ENCODE results near the gene C4orf50. TPM values are rescaled to one million over a fixed set of nuclear protein-coding genes. Genes with fewer than 3 reads are reported as not detected.

Gene C4orf50
- total RNA-seq, 1 experiment from 2014 or later: 0.17 TPM

GRCh38 chr4:5922556-5922955, 95.7 kb downstream of the C4orf50 start:
- Histone ChIP-seq H3K79me1 (ENCODE audit: insufficient read depth, low read depth, low read length, poor library complexity, severe bottlenecking) (no peaks in the 10 kb centered on the region), H4K91ac (ENCODE audit: insufficient read length, low read depth, low read length) (no peak overlapping the region), H3K56ac (ENCODE audit: insufficient read length, low read depth, low read length) (no peak overlapping the region), H3K4ac (ENCODE audit: low read depth, low read length) (no peak overlapping the region), H2AK5ac (ENCODE audit: insufficient read length, low read length) (no peak overlapping the region), H2BK5ac (ENCODE audit: insufficient read length, low read length) (no peak overlapping the region), H4K5ac (ENCODE audit: insufficient read length, low read depth, low read length) (no peak overlapping the region), H3K79me2 (ENCODE audit: insufficient read depth, low read length) (no peaks in the 10 kb centered on the region), H3K27me3 (ENCODE audit: insufficient read depth, low read length) (no peaks in the 10 kb centered on the region), H3K14ac (ENCODE audit: insufficient read depth, low read length) (no peak overlapping the region), H3K9ac (ENCODE audit: extremely low read depth, insufficient read length, low read length) (no peak overlapping the region), H2BK20ac (ENCODE audit: low read depth, low read length, poor library complexity, severe bottlenecking) (no peak overlapping the region), H4K8ac (replicated peaks; ENCODE audit: insufficient read length, low read depth, low read length) (no peak overlapping the region), H4K20me1 (ENCODE audit: control insufficient read depth, insufficient read depth, insufficient read length) (no peaks in the 10 kb centered on the region), H2BK15ac (ENCODE audit: low read depth, low read length) (no peak overlapping the region), H3K23ac (ENCODE audit: insufficient read length, low read depth, low read length) (no peak overlapping the region), H3K18ac (ENCODE audit: insufficient read length, low read depth, low read length) (no peak overlapping the region), H3K4me2 (ENCODE audit: insufficient read depth, insufficient read length, low read length) (no peak overlapping the region), H2AFZ (ENCODE audit: low read length) (no peak overlapping the region), H3K23me2 (ENCODE audit: insufficient read length, low read depth, low read length, poor library complexity, severe bottlenecking) (no peaks in the 10 kb centered on the region), H2BK12ac (ENCODE audit: insufficient read length, low read depth, low read length) (no peak overlapping the region), H3K27ac (ENCODE audit: insufficient read length, low read depth, low read length) (no peak overlapping the region), H3K9me3 (ENCODE audit: control insufficient read depth, low read depth, low read length) (no peaks in the 10 kb centered on the region), H3T11ph (ENCODE audit: low read length) (no peak overlapping the region), H2BK120ac (ENCODE audit: low read depth, low read length, poor library complexity, severe bottlenecking) (no peak overlapping the region), H3K4me1 (ENCODE audit: insufficient read depth, low read length) (peaks cover 4% of the 10 kb centered on the region; the same call in 1 of the 2 replicates)
- H3K4me3 Mint-ChIP-seq: no peak overlapping the region
- no peaks in the 10 kb centered on the region for H3K36me3 Mint-ChIP-seq (ENCODE audit: insufficient read depth in 1 of 3, low read depth in 3 of 3)
- WGBS (ENCODE audit: extremely low coverage, insufficient read length, low lambda C conversion rate): no CpG with 5 or more reads among the region's 3 CpGs
- H3K27me3 Mint-ChIP-seq (ENCODE audit: low read depth): peaks cover 44% of the 10 kb centered on the region
- TF ChIP-seq, protein P1, sequence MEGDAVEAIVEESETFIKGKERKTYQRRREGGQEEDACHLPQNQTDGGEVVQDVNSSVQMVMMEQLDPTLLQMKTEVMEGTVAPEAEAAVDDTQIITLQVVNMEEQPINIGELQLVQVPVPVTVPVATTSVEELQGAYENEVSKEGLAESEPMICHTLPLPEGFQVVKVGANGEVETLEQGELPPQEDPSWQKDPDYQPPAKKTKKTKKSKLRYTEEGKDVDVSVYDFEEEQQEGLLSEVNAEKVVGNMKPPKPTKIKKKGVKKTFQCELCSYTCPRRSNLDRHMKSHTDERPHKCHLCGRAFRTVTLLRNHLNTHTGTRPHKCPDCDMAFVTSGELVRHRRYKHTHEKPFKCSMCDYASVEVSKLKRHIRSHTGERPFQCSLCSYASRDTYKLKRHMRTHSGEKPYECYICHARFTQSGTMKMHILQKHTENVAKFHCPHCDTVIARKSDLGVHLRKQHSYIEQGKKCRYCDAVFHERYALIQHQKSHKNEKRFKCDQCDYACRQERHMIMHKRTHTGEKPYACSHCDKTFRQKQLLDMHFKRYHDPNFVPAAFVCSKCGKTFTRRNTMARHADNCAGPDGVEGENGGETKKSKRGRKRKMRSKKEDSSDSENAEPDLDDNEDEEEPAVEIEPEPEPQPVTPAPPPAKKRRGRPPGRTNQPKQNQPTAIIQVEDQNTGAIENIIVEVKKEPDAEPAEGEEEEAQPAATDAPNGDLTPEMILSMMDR (conservative IDR thresholded peaks at IDR 0.05): no peak
- no peaks in the 10 kb centered on the region for H3K9me3 Mint-ChIP-seq
- H3K27ac Mint-ChIP-seq: no peak overlapping the region
- no peak for DNase-seq
- peaks cover 25 to 28% of the 10 kb centered on the region in 2 experiments for H3K4me1 Mint-ChIP-seq

Data from H9 (cell line).